Hepatocyte (in vitro differentiated cells): ENCODE results near the gene BUB1B.

Experiments
- EZH2 ChIP-seq: fragments of 200-600 bp; sonication (generic); IDR thresholded peaks from 2 replicates; pipeline ENCODE4 v1.6.1; 2016; ENCODE audit warnings: antibody characterized with exemption, mild to moderate bottlenecking, borderline replicate concordance
- EZH2phosphoT487 ChIP-seq: fragments of 200-600 bp; sonication (generic); IDR thresholded peaks from one replicate; pipeline ENCODE4 v1.6.1; 2018; ENCODE audit warnings: antibody characterized with exemption, mild to moderate bottlenecking, low read depth, moderate library complexity; ENCODE audit not compliant: unreplicated experiment, severe bottlenecking
- TF ChIP-seq, protein P1 (sequence below): fragments of 200-600 bp; sonication (generic); IDR thresholded peaks from 2 replicates; pipeline ENCODE4 v1.5.1; 2016; ENCODE audit warnings: antibody characterized with exemption, mild to moderate bottlenecking; ENCODE audit not compliant: poor library complexity

DNA sequence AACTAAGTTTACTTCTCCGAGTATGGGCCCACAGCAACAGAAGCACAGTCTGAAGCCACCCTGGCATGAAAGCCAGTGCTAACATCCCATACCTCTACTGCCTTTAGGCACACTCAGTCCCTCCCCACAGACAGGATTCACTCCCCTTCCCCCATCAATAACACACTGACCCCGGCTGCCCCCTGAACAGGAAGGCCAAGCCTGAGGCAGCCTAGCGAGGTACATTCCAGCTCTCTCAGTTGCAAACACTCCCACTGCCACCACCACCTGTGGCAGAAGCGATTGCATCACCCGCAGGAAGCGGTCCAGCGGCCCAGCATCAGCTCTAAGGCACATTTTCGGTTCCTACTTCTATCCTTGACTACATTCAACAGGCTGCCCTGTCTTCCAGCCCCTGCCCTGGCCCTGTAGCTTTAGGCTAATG is 45.2 kb upstream of the BUB1B start:
- TF ChIP-seq, protein P1, sequence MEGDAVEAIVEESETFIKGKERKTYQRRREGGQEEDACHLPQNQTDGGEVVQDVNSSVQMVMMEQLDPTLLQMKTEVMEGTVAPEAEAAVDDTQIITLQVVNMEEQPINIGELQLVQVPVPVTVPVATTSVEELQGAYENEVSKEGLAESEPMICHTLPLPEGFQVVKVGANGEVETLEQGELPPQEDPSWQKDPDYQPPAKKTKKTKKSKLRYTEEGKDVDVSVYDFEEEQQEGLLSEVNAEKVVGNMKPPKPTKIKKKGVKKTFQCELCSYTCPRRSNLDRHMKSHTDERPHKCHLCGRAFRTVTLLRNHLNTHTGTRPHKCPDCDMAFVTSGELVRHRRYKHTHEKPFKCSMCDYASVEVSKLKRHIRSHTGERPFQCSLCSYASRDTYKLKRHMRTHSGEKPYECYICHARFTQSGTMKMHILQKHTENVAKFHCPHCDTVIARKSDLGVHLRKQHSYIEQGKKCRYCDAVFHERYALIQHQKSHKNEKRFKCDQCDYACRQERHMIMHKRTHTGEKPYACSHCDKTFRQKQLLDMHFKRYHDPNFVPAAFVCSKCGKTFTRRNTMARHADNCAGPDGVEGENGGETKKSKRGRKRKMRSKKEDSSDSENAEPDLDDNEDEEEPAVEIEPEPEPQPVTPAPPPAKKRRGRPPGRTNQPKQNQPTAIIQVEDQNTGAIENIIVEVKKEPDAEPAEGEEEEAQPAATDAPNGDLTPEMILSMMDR: no peak
- TF ChIP-seq EZH2: no peak
- TF ChIP-seq EZH2phosphoT487: no peak
